Keratinocyte (primary cell): ENCODE measurements around the gene ZNF718. TPM values are rescaled to one million over a fixed set of nuclear protein-coding genes. Genes with fewer than 3 reads are reported as not detected.

Experiments used
- DNase-seq: peaks from one replicate; pipeline ENCODE4 v3.0.0-alpha.2; 2011; ENCODE audit warnings: low read depth, missing footprints, low spot score
- FAIRE-seq: peaks from 2 replicates; lab custom pipeline; 2011; peaks lifted over from hg19 to GRCh38; lab: Jason Lieb, UNC
- H2AFZ ChIP-seq: 2 replicates; pipeline ENCODE4 v1.6.0; 2012; ENCODE audit warnings: low read length, control low read depth, inconsistent platforms; ENCODE audit not compliant: control insufficient read depth
- H3K27ac ChIP-seq: 2 replicates; pipeline ENCODE4 v1.5.1; 2011; ENCODE audit warnings: low read length; ENCODE audit not compliant: control insufficient read depth, insufficient read depth
- H3K27me3 ChIP-seq: 3 replicates; pipeline ENCODE4 v1.6.0; 2011; ENCODE audit warnings: low read length; ENCODE audit not compliant: control insufficient read depth, insufficient read depth; ENCODE audit errors: extremely low read depth
- H3K36me3 ChIP-seq, 2 experiments: 2 replicates in 1 of 2; 3 replicates in 1 of 2; pipeline ENCODE4 v1.5.1; 2011; ENCODE audit warnings: low read length in 2 of 2, mild to moderate bottlenecking in 1 of 2; ENCODE audit not compliant: control insufficient read depth in 2 of 2, insufficient read depth in 2 of 2; ENCODE audit errors: extremely low read depth in 1 of 2
- H3K4me1 ChIP-seq: 3 replicates; pipeline ENCODE4 v1.5.1; 2011; ENCODE audit warnings: low read length; ENCODE audit not compliant: control insufficient read depth, insufficient read depth; ENCODE audit errors: extremely low read depth
- H3K4me2 ChIP-seq: 3 replicates; pipeline ENCODE4 v1.6.0; 2011; ENCODE audit warnings: low read depth, low read length; ENCODE audit not compliant: control insufficient read depth, insufficient read depth; ENCODE audit errors: extremely low read depth
- H3K4me3 ChIP-seq, 3 experiments: fragments of 200-600 bp in 1 of 3; sonication (generic) in 1 of 3; 2 replicates in 2 of 3; 3 replicates in 1 of 3; pipeline ENCODE4 v1.5.1; 2011 to 2016; ENCODE audit warnings: low read length in 3 of 3, mild to moderate bottlenecking in 3 of 3, control low read depth in 2 of 3, inconsistent platforms in 1 of 3, low read depth in 1 of 3, mixed read lengths in 1 of 3, mixed run types in 1 of 3, moderate library complexity in 1 of 3; ENCODE audit not compliant: control insufficient read depth in 2 of 3, insufficient read depth in 2 of 3; ENCODE audit errors: extremely low read depth in 1 of 3
- H3K79me2 ChIP-seq: 2 replicates; pipeline ENCODE4 v1.6.0; 2012; ENCODE audit warnings: low read length; ENCODE audit not compliant: control insufficient read depth, insufficient read depth
- H3K9ac ChIP-seq: 3 replicates; pipeline ENCODE4 v1.6.0; 2011; ENCODE audit warnings: low read length; ENCODE audit not compliant: control insufficient read depth, insufficient read depth; ENCODE audit errors: extremely low read depth
- H3K9me1 ChIP-seq: 3 replicates; pipeline ENCODE4 v1.6.0; 2011; ENCODE audit warnings: low read length; ENCODE audit not compliant: control insufficient read depth, insufficient read depth; ENCODE audit errors: extremely low read depth
- H3K9me3 ChIP-seq: 2 replicates; pipeline ENCODE4 v1.5.1; 2012; ENCODE audit warnings: low read depth, low read length; ENCODE audit not compliant: control insufficient read depth
- H4K20me1 ChIP-seq: 3 replicates; pipeline ENCODE4 v1.6.0; 2011; ENCODE audit warnings: low read length; ENCODE audit not compliant: control insufficient read depth, insufficient read depth; ENCODE audit errors: extremely low read depth
- EZH2 ChIP-seq: IDR thresholded peaks from one replicate; pipeline ENCODE4 v1.6.1; 2012; ENCODE audit warnings: inconsistent platforms, mild to moderate bottlenecking, low read length, moderate library complexity
- dilution Hi-C: fragments of 300-500 bp; cut with MboI; formaldehyde crosslinking; loops from one replicate; pipeline ENCODE4 v1.7.0; 2020; ENCODE audit warnings: low sequenced_read_pairs; ENCODE audit not compliant: extremely low pct_ligation_motif_present
- polyA plus RNA-seq, 5 experiments: library from polyadenylated mRNA; depleted of rRNA in 3 of 5; stranded (reverse) in 3 of 5; stranded (forward) in 1 of 5; unstranded in 1 of 5; fragments of >200 nt; gene quantifications; 1 replicate in 1 of 5; 2 replicates in 3 of 5; 3 replicates in 1 of 5; pipeline versions ENCODE4 v1.2.1 to v1.2.3, GENCODE V29; 2011 to 2012; ENCODE audit warnings: missing spikeins in 2 of 5, low read depth in 1 of 5, low replicate concordance in 1 of 5
- TF ChIP-seq, protein P1 (sequence below), 3 experiments: IDR thresholded peaks in 1 of 3; conservative IDR thresholded peaks in 1 of 3; optimal IDR thresholded peaks in 1 of 3; 2 replicates in 2 of 3; 3 replicates in 1 of 3; pipeline versions ENCODE3 to v1.5.1; 2011; ENCODE audit warnings: low read length in 3 of 3, mild to moderate bottlenecking in 3 of 3, moderate library complexity in 2 of 3, control low read depth in 1 of 3, inconsistent platforms in 1 of 3; ENCODE audit not compliant: insufficient read depth in 2 of 3; ENCODE audit errors: extremely low read depth in 1 of 3

ZNF718 gene
- polyA plus RNA-seq, 1 donor (not counting 4 experiments of a cell fraction or from before 2014, with no cell fraction given): 5.0 TPM

DNA sequence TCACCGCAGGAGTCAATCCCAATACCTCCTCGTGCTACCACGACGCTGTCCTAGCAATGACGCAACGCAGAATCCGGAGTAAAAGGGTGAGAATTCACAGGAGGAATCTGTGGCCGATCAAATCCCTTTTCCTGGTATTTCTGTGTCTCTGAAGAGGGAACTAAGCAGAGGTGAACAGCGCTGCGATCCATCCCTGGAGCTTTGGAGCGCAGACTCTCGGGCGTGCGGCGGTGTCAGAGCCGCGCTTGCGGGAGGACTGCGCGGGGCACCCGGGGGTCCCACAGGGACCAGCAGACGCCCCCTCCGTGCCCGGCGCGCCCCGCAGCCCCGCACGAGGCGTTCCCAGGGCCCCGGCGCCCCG lies 17.2 kb upstream of the ZNF718 start:
- no peaks in the 10 kb centered on the region for H3K79me2 ChIP-seq
- peaks cover 39% of the 10 kb centered on the region for H3K27me3 ChIP-seq
- H4K20me1 ChIP-seq: no peaks in the 10 kb centered on the region
- no peaks in the 10 kb centered on the region for H3K4me1 ChIP-seq
- H3K9me1 ChIP-seq: no peaks in the 10 kb centered on the region
- H3K4me2 ChIP-seq: no peak overlapping the region
- dilution Hi-C loops: no loop called here
- no peaks in the 10 kb centered on the region for H3K36me3 ChIP-seq
- H3K27ac ChIP-seq: no peak overlapping the region
- TF ChIP-seq, protein P1, sequence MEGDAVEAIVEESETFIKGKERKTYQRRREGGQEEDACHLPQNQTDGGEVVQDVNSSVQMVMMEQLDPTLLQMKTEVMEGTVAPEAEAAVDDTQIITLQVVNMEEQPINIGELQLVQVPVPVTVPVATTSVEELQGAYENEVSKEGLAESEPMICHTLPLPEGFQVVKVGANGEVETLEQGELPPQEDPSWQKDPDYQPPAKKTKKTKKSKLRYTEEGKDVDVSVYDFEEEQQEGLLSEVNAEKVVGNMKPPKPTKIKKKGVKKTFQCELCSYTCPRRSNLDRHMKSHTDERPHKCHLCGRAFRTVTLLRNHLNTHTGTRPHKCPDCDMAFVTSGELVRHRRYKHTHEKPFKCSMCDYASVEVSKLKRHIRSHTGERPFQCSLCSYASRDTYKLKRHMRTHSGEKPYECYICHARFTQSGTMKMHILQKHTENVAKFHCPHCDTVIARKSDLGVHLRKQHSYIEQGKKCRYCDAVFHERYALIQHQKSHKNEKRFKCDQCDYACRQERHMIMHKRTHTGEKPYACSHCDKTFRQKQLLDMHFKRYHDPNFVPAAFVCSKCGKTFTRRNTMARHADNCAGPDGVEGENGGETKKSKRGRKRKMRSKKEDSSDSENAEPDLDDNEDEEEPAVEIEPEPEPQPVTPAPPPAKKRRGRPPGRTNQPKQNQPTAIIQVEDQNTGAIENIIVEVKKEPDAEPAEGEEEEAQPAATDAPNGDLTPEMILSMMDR (optimal IDR thresholded peaks at IDR 0.05 in 1 of 3, IDR thresholded peaks at IDR 0.05 in 1 of 3, conservative IDR thresholded peaks at IDR 0.05 in 1 of 3; ENCODE audit: extremely low read depth in 1 of 3, insufficient read depth in 2 of 3, low read length in 3 of 3): no peak
- TF ChIP-seq EZH2: no peak
- H2AFZ ChIP-seq: no peak overlapping the region
- H3K4me3 ChIP-seq: no peak overlapping the region
- H3K9me3 ChIP-seq: peaks cover 14% of the 10 kb centered on the region
- no peak overlapping the region for H3K9ac ChIP-seq
- no peak for DNase-seq
- FAIRE-seq: no peak

DNA sequence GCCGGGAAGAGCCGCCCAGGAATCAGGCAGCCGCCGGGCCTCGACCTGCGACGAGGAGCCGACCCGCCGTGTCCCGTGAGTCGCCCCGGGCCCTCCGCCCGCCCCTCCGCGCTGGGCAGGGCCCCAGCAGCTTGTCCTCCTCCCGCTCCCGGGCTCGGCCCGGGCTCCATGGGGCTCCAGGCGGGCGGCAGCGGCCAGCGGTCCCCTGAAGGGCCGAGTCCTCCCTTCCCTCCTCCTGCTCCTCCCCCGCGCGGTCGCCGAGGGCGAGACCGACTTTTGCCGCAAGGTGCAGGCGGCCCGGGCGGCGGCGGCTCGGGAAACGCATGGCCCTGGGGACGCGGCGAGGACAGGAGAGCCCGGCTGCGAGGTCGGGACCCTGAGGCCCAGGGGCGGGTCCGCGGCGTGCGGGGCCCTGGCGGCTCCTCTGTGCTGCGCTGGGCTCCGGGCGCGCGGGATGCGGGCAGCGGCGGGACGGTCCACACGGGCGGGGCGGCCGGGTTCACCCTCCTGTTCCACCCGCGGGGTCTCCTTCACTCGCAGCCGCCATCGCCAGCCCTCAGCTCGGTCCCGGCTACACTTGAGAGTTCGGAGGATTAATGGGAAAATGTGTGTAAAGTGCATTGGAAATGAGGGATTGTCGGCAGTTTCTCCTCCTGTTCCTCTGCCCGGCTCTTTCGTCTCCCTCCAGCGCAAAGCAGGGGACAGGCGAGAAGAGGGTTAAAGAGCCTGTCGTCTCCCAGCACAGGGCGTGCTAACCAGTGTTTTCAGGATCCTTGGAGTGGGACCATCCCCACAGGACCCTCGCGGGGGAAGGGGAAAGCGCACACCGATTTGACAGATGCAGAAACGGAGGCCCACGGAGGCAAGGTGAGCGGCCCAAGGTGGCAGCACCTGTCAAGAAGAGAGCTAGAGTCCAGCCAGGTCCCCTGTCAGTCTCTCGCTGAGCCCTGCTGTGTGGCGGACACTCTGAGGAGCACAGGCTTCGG lies 16.6 kb upstream of the ZNF718 start:
- Histone ChIP-seq H3K9me1 (no peaks in the 10 kb centered on the region), H3K4me1 (no peaks in the 10 kb centered on the region), H3K27ac (no peak overlapping the region), H3K4me2 (no peak overlapping the region), H3K79me2 (no peaks in the 10 kb centered on the region), H3K4me3 (no peak overlapping the region), H3K27me3 (peaks cover 39% of the 10 kb centered on the region), H3K36me3 (no peaks in the 10 kb centered on the region), H3K9ac (no peak overlapping the region), H2AFZ (no peak overlapping the region), H3K9me3 (peaks cover 14% of the 10 kb centered on the region), H4K20me1 (no peaks in the 10 kb centered on the region)
- TF ChIP-seq, protein P1 (optimal IDR thresholded peaks at IDR 0.05 in 1 of 3, IDR thresholded peaks at IDR 0.05 in 1 of 3, conservative IDR thresholded peaks at IDR 0.05 in 1 of 3; ENCODE audit: extremely low read depth in 1 of 3, insufficient read depth in 2 of 3, low read length in 3 of 3): no peak
- TF ChIP-seq EZH2: no peak
- dilution Hi-C loops: no loop called here
- FAIRE-seq (no peak), DNase-seq (no peak)
